ENCODE results near the gene SLC35E2B.

GRCh38 chr1:1671365-1672119 is 21.1 kb downstream of the SLC35E2B start:
- TF ChIP-seq, protein P1, sequence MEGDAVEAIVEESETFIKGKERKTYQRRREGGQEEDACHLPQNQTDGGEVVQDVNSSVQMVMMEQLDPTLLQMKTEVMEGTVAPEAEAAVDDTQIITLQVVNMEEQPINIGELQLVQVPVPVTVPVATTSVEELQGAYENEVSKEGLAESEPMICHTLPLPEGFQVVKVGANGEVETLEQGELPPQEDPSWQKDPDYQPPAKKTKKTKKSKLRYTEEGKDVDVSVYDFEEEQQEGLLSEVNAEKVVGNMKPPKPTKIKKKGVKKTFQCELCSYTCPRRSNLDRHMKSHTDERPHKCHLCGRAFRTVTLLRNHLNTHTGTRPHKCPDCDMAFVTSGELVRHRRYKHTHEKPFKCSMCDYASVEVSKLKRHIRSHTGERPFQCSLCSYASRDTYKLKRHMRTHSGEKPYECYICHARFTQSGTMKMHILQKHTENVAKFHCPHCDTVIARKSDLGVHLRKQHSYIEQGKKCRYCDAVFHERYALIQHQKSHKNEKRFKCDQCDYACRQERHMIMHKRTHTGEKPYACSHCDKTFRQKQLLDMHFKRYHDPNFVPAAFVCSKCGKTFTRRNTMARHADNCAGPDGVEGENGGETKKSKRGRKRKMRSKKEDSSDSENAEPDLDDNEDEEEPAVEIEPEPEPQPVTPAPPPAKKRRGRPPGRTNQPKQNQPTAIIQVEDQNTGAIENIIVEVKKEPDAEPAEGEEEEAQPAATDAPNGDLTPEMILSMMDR (IDR thresholded peaks at IDR 0.05; ENCODE audit: insufficient read depth, low read depth, low read length): no peak
- no peak for TF ChIP-seq EZH2 (IDR thresholded peaks at IDR 0.05; ENCODE audit: insufficient read depth, low read length)
